ENCODE measurements around the gene NPRL2. TPM values are rescaled to one million over a fixed set of nuclear protein-coding genes. Genes with fewer than 3 reads are reported as not detected.

NPRL2 gene
- total and polyA plus RNA-seq, 2 of the 13 experiments (the other 11 are each of a cell fraction or from before 2014, with no cell fraction given), result 30.6 to 51.4 TPM

- TF ChIP-seq CREB3 (CRISPR knock-in tag; IDR thresholded peaks at IDR 0.05), result peak; percentile 0; the same call in 1 of the 2 replicates
- peak; percentile 73; the same call in 1 of the 2 replicates for TF ChIP-seq RELA (CRISPR knock-in tag; IDR thresholded peaks at IDR 0.05)
- TF ChIP-seq ARID5B (CRISPR knock-in tag; IDR thresholded peaks at IDR 0.05), result peak; percentile 38; the same call in 1 of the 2 replicates
- no peak for TF ChIP-seq MLXIP (CRISPR knock-in tag; IDR thresholded peaks at IDR 0.05; ENCODE audit: borderline replicate concordance)
- no peak for TF ChIP-seq ZNF251 (CRISPR knock-in tag; IDR thresholded peaks at IDR 0.05)
- peak; percentile 85; the same call in 1 of the 2 replicates for TF ChIP-seq ZNF230 (CRISPR knock-in tag; IDR thresholded peaks at IDR 0.05)
- TF ChIP-seq ZNF34 (CRISPR knock-in tag; IDR thresholded peaks at IDR 0.05; ENCODE audit: borderline replicate concordance), result 0 out of 2 replicates have a peak, but pooled peaks have one; percentile 66
- no peak for TF ChIP-seq ZNF180 (CRISPR knock-in tag; IDR thresholded peaks at IDR 0.05; ENCODE audit: borderline replicate concordance, low read depth)
- 0 out of 2 replicates have a peak, but pooled peaks have one; percentile 16 for TF ChIP-seq E2F2 (CRISPR knock-in tag; IDR thresholded peaks at IDR 0.05; ENCODE audit: borderline replicate concordance)
- TF ChIP-seq GMEB1 (CRISPR knock-in tag; IDR thresholded peaks at IDR 0.05; ENCODE audit: borderline replicate concordance), result peak; percentile 97
- no peak for TF ChIP-seq NCOA5 (CRISPR knock-in tag; IDR thresholded peaks at IDR 0.05)
- TF ChIP-seq SMAD1 (CRISPR knock-in tag; IDR thresholded peaks at IDR 0.05; ENCODE audit: borderline replicate concordance, low read depth), result no peak; the same call in 1 of the 2 replicates
- TF ChIP-seq CEBPB (IDR thresholded peaks at IDR 0.05; ENCODE audit: borderline replicate concordance, low read depth, low read length), result no peak
Observed at GRCh38 chr3:50337175-50337861, 13.3 kb downstream of the NPRL2 start (continued).

All from HepG2 (cell line).